B cell (primary cell): ENCODE results near the gene IFT122.

ENCODE experiments used
- CTCF ChIP-seq: fragments of 200-600 bp; IDR thresholded peaks from one replicate; pipeline ENCODE4 v1.8.0; 2022; ENCODE audit warnings: antibody characterized with exemption, mild to moderate bottlenecking
- EZH2 ChIP-seq: IDR thresholded peaks from 2 replicates; pipeline ENCODE4 v1.6.1; 2012; ENCODE audit warnings: borderline replicate concordance, low read depth, mild to moderate bottlenecking, moderate library complexity, low read length; ENCODE audit not compliant: insufficient read depth, poor library complexity, severe bottlenecking

GRCh38 chr3:129556890-129557547, 117.0 kb downstream of the IFT122 start:
- no peak for TF ChIP-seq CTCF
- no peak for TF ChIP-seq EZH2
